Right lobe of liver (tissue), 6 donors: ENCODE measurements around the gene HLA-DQA1. TPM values are rescaled to one million over a fixed set of nuclear protein-coding genes. Genes with fewer than 3 reads are reported as not detected.

Source experiments
- ATAC-seq, 4 donors: fragments of 200-7000 bp; cut with Tn5 transposase; one replicate each; pipeline ENCODE4 v1.9.1; 2020; ENCODE audit warnings: mild to moderate bottlenecking in 4 of 4, moderate library complexity in 4 of 4
- DNase-seq, 3 donors: peaks; one replicate each; pipeline ENCODE4 v3.0.0-alpha.2; 2020
- H3K27ac ChIP-seq, 3 donors: fragments of 200-600 bp; one replicate each; pipeline ENCODE4 v1.8.0; 2022
- H3K27me3 ChIP-seq, 2 donors: fragments of 200-600 bp; one replicate each; pipeline ENCODE4 v1.8.0; 2022
- H3K36me3 ChIP-seq, 4 donors: fragments of 200-600 bp; sonication (generic) in 1 of 4; one replicate each; pipeline versions ENCODE4 v1.5.1 to v1.8.0; 2017 to 2022; ENCODE audit warnings: control low read depth in 1 of 4
- H3K4me1 ChIP-seq, 4 donors: fragments of 200-600 bp; sonication (generic) in 1 of 4; one replicate each; pipeline versions ENCODE4 v1.5.1 to v1.8.0; 2017 to 2022; ENCODE audit warnings: control low read depth in 1 of 4
- H3K4me3 ChIP-seq, 3 donors: fragments of 200-600 bp; one replicate each; pipeline ENCODE4 v1.8.0; 2022
- H3K9me3 ChIP-seq, 4 donors: fragments of 200-600 bp; sonication (generic) in 1 of 4; one replicate each; pipeline versions ENCODE4 v1.5.1 to v1.8.0; 2017 to 2022; ENCODE audit warnings: control low read depth in 1 of 4
- CTCF ChIP-seq, 4 donors: fragments of 200-600 bp in 3 of 4; fragments of 450-650 bp in 1 of 4; IDR thresholded peaks; one replicate each; pipeline versions ENCODE4 v1.5.1 to v1.8.0; 2016 to 2022; ENCODE audit warnings: antibody characterized with exemption in 4 of 4, mild to moderate bottlenecking in 2 of 4
- POLR2A ChIP-seq: fragments of 450-650 bp; IDR thresholded peaks from one replicate; pipeline ENCODE4 v1.6.1; 2017; ENCODE audit warnings: antibody characterized with exemption, mild to moderate bottlenecking
- WGBS: methylation state at CpG from one replicate; pipeline ENCODE4 v1.1.6; 2018; ENCODE audit warnings: low coverage, low lambda C conversion rate; ENCODE audit not compliant: insufficient coverage; ENCODE audit errors: missing lambda C conversion rate; 5-methylcytosine and 5-hydroxymethylcytosine counted together
- intact Hi-C, 2 donors: fragments of 100-400 bp; cut with DNase I; formaldehyde crosslinking; loops; one replicate each; pipeline versions ENCODE4 v1.11.2 to v1.14.1; 2022
- total RNA-seq, 6 experiments: library from RNA; depleted of rRNA in 2 of 6; stranded (reverse); fragments of >200 nt in 2 of 6; fragmentation: NEBNext Ultra II Directional in 3 of 6; extraction: Animal tissue kit (Norgen Biotek cat#: 25700) in 3 of 6; gene quantifications; one replicate each; pipeline versions ENCODE4 v1.1.0 to v1.2.4, GENCODE V29; 2016 to 2023
- donor health status: DM: no; HTN: yes; CAD: no.
- donor health status: DM: no; HTN: no; CAD: no.
- donor health status: DM: no; HTN: no; CAD: no.
- donor health status: DM: no; HTN: yes; CAD: no.
- donor health status: DM: no; HTN: yes; CAD: no.

Gene HLA-DQA1
- total RNA-seq, 6 experiments from 2014 or later, result 0.31 to 15.9 (median 5.4) TPM

GRCh38 chr6:32680055-32680454 is 42.8 kb downstream of the HLA-DQA1 start:
- no peak for TF ChIP-seq POLR2A
- DNase-seq (no peak), ATAC-seq (no peak)
- intact Hi-C loops, result no loop called here
- no peak overlapping the region for H3K4me3 ChIP-seq
- no peaks in the 10 kb centered on the region for H3K9me3 ChIP-seq
- H3K4me1 ChIP-seq, result no peaks in the 10 kb centered on the region
- H3K36me3 ChIP-seq, result no peaks in the 10 kb centered on the region
- H3K27ac ChIP-seq, result no peak overlapping the region
- WGBS, result 10% methylated on average over 1 of the region's 1 CpG
- H3K27me3 ChIP-seq, result no peaks in the 10 kb centered on the region

GRCh38 chr6:32684246-32684645 is 47.0 kb downstream of the HLA-DQA1 start:
- no peak for TF ChIP-seq CTCF (IDR thresholded peaks at IDR 0.05)
- no peak for TF ChIP-seq POLR2A
- no peaks in the 10 kb centered on the region for H3K9me3 ChIP-seq
- no peaks in the 10 kb centered on the region for H3K36me3 ChIP-seq
- ATAC-seq, result no peak
- intact Hi-C loops, result no loop called here
- 29% methylated on average over 2 of the region's 3 CpGs for WGBS
- H3K27me3 ChIP-seq, result no peaks in the 10 kb centered on the region
- H3K4me1 ChIP-seq, result no peaks in the 10 kb centered on the region
- no peak overlapping the region for H3K27ac ChIP-seq
- DNase-seq, result no peak
- H3K4me3 ChIP-seq, result no peak overlapping the region

- DNase-seq, result no peak
- intact Hi-C loops, result no loop called here
- H3K27ac ChIP-seq, result no peak overlapping the region
Measured at GRCh38 chr6:32685603-32686002, 48.4 kb downstream of the HLA-DQA1 start.

GRCh38 chr6:32689531-32690501 is 52.6 kb downstream of the HLA-DQA1 start:
- ATAC-seq (peak in 2 of 4 donors; percentile 13 to 23), DNase-seq (no peak)
- Histone ChIP-seq H3K27me3 (no peaks in the 10 kb centered on the region), H3K9me3 (no peaks in the 10 kb centered on the region), H3K27ac (no peak overlapping the region), H3K4me3 (no peak overlapping the region), H3K4me1 (no peaks in the 10 kb centered on the region), H3K36me3 (no peaks in the 10 kb centered on the region)
- intact Hi-C loops, result no loop called here
- no peak for TF ChIP-seq CTCF (IDR thresholded peaks at IDR 0.05)
- TF ChIP-seq POLR2A, result no peak
- WGBS, result 37% methylated on average over 5 of the region's 5 CpGs

More at GRCh38 chr6:32685603-32686002, 48.4 kb downstream of the HLA-DQA1 start:
- 20% methylated on average over 1 of the region's 1 CpG for WGBS
- Histone ChIP-seq H3K27me3 (no peaks in the 10 kb centered on the region), H3K9me3 (no peaks in the 10 kb centered on the region), H3K4me1 (no peaks in the 10 kb centered on the region), H3K36me3 (no peaks in the 10 kb centered on the region), H3K4me3 (no peak overlapping the region)
- no peak for TF ChIP-seq POLR2A
- no peak for TF ChIP-seq CTCF (IDR thresholded peaks at IDR 0.05)
- ATAC-seq, result peak in 2 of 4 donors; percentile 25 to 46

GRCh38 chr6:32692019-32692418 is 54.8 kb downstream of the HLA-DQA1 start:
- Histone ChIP-seq H3K36me3 (no peaks in the 10 kb centered on the region), H3K27ac (no peak overlapping the region), H3K27me3 (no peaks in the 10 kb centered on the region), H3K4me1 (no peaks in the 10 kb centered on the region), H3K9me3 (no peaks in the 10 kb centered on the region), H3K4me3 (no peak overlapping the region)
- ATAC-seq, result peak; percentile 54 to 65 (median 62)
- WGBS, result 0% methylated on average over 1 of the region's 1 CpG
- DNase-seq, result no peak
- TF ChIP-seq CTCF (IDR thresholded peaks at IDR 0.05) (peak; percentile 26 to 46 (median 37)), POLR2A (no peak)
- intact Hi-C loops, result no loop called here
